ENCODE measurements around the gene N4BP2L2.
A peak's percentile ranks its signal among the peaks of the same experiment; 100 is the strongest.

The N4BP2L2 gene

GRCh38 chr13:32454886-32455593 lies 83.6 kb downstream of the N4BP2L2 start:
- no peak for DNase-seq (ENCODE audit: low read depth in 2 of 2)
- TF ChIP-seq CTCF (IDR thresholded peaks at IDR 0.05; ENCODE audit: low read depth, low read length) = no peak
- H3K4me3 ChIP-seq (replicated peaks in 1 of 2; ENCODE audit: low read depth in 2 of 2, low read length in 2 of 2) = no peak overlapping the region

GRCh38 chr13:32453981-32454380 lies 84.6 kb downstream of the N4BP2L2 start:
- H3K4me3 ChIP-seq (replicated peaks in 1 of 2; ENCODE audit: low read depth in 2 of 2, low read length in 2 of 2) = no peak overlapping the region
- peak; percentile 24 to 67 for DNase-seq (ENCODE audit: low read depth in 2 of 2)
- TF ChIP-seq CTCF (IDR thresholded peaks at IDR 0.05; ENCODE audit: low read depth, low read length) = no peak

GRCh38 chr13:32448972-32449371 lies 89.6 kb downstream of the N4BP2L2 start:
- TF ChIP-seq CTCF (IDR thresholded peaks at IDR 0.05; ENCODE audit: low read depth, low read length) = no peak
- no peak overlapping the region for H3K4me3 ChIP-seq (replicated peaks in 1 of 2; ENCODE audit: low read depth in 2 of 2, low read length in 2 of 2)
- no peak for DNase-seq (ENCODE audit: low read depth in 2 of 2)

- no peak overlapping the region for H3K4me3 ChIP-seq (replicated peaks in 1 of 2; ENCODE audit: low read depth in 2 of 2, low read length in 2 of 2)
- TF ChIP-seq CTCF (IDR thresholded peaks at IDR 0.05; ENCODE audit: low read depth, low read length) = no peak
- no peak for DNase-seq (ENCODE audit: low read depth in 2 of 2)
Observed at GRCh38 chr13:32447894-32448623, 90.5 kb downstream of the N4BP2L2 start.

- peak in 1 of 2 donors; percentile 27 for DNase-seq (ENCODE audit: low read depth in 2 of 2)
- no peak overlapping the region for H3K4me3 ChIP-seq (replicated peaks in 1 of 2; ENCODE audit: low read depth in 2 of 2, low read length in 2 of 2)
- no peak for TF ChIP-seq CTCF (IDR thresholded peaks at IDR 0.05; ENCODE audit: low read depth, low read length)
Observed at GRCh38 chr13:32446773-32447465, 91.7 kb downstream of the N4BP2L2 start.

- H3K4me3 ChIP-seq (replicated peaks in 1 of 2; ENCODE audit: low read depth in 2 of 2, low read length in 2 of 2) = no peak overlapping the region
- no peak for DNase-seq (ENCODE audit: low read depth in 2 of 2)
- no peak for TF ChIP-seq CTCF (IDR thresholded peaks at IDR 0.05; ENCODE audit: low read depth, low read length)
Observed at GRCh38 chr13:32446220-32446619, 92.4 kb downstream of the N4BP2L2 start.

Measured in cardiac fibroblast (primary cell).